Neuronal stem cell (in vitro differentiated cells): ENCODE measurements around the gene LGR6.

ENCODE experiments used
- DNase-seq: peaks from one replicate; pipeline ENCODE4 v3.0.0-alpha.2; 2013; ENCODE audit warnings: low spot score
- H2AFZ ChIP-seq: one replicate; pipeline ENCODE4 v1.6.1; 2013; ENCODE audit warnings: mild to moderate bottlenecking, low read length, inconsistent platforms
- H2AK5ac ChIP-seq: 2 replicates; pipeline ENCODE4 v1.6.1; 2013; ENCODE audit warnings: low read depth, mild to moderate bottlenecking, inconsistent platforms, low read length, moderate library complexity, mixed read lengths
- H2BK120ac ChIP-seq: 2 replicates; pipeline ENCODE4 v1.6.1; 2013; ENCODE audit warnings: low read depth, mild to moderate bottlenecking, inconsistent platforms, low read length, moderate library complexity, mixed read lengths
- H2BK12ac ChIP-seq: one replicate; pipeline ENCODE4 v1.6.1; 2013; ENCODE audit warnings: low read length, inconsistent platforms
- H2BK15ac ChIP-seq: 2 replicates; pipeline ENCODE4 v1.6.1; 2013; ENCODE audit warnings: mild to moderate bottlenecking, low read length, inconsistent platforms, mixed read lengths
- H2BK5ac ChIP-seq: one replicate; pipeline ENCODE4 v1.6.1; 2013; ENCODE audit warnings: inconsistent platforms, mild to moderate bottlenecking, low read length, moderate library complexity
- H3K14ac ChIP-seq: one replicate; pipeline ENCODE4 v1.6.1; 2013; ENCODE audit warnings: low read length, inconsistent platforms
- H3K18ac ChIP-seq: 2 replicates; pipeline ENCODE4 v1.6.1; 2013; ENCODE audit warnings: low read length, inconsistent platforms
- H3K23ac ChIP-seq: 2 replicates; pipeline ENCODE4 v1.6.1; 2013; ENCODE audit warnings: low read depth, mild to moderate bottlenecking, mixed read lengths, low read length, inconsistent platforms; ENCODE audit not compliant: poor library complexity
- H3K27ac ChIP-seq: replicated peaks from 3 replicates; pipeline ENCODE4 v1.5.1; 2013; ENCODE audit warnings: low read length, inconsistent platforms
- H3K27me3 ChIP-seq, 3 experiments: 2 replicates each; pipeline ENCODE4 v1.6.1; 2013; ENCODE audit warnings: low read length in 3 of 3, mild to moderate bottlenecking in 2 of 3, inconsistent platforms in 1 of 3, low read depth in 1 of 3, mixed read lengths in 1 of 3, moderate library complexity in 1 of 3; ENCODE audit not compliant: control insufficient read depth in 3 of 3, insufficient read depth in 3 of 3
- H3K36me3 ChIP-seq, 2 donors: replicated peaks in 1 of 2; 2 replicates each; pipeline ENCODE4 v1.6.1; 2013; ENCODE audit warnings: low read length in 2 of 2; ENCODE audit not compliant: control insufficient read depth in 2 of 2, insufficient read depth in 2 of 2
- H3K4ac ChIP-seq: 2 replicates; pipeline ENCODE4 v1.6.1; 2013; ENCODE audit warnings: inconsistent platforms, mild to moderate bottlenecking, low read length, moderate library complexity
- H3K4me1 ChIP-seq, 2 donors: 1 replicate in 1 of 2; 2 replicates in 1 of 2; pipeline ENCODE4 v1.6.1; 2013; ENCODE audit warnings: low read length in 2 of 2, low read depth in 1 of 2; ENCODE audit not compliant: control insufficient read depth in 2 of 2, insufficient read depth in 1 of 2
- H3K4me2 ChIP-seq: one replicate; pipeline ENCODE4 v1.6.1; 2013; ENCODE audit warnings: mild to moderate bottlenecking, low read length, inconsistent platforms; ENCODE audit not compliant: insufficient read depth, poor library complexity, severe bottlenecking
- H3K4me3 ChIP-seq, 2 donors: 2 replicates each; pipeline ENCODE4 v1.5.1; 2013; ENCODE audit warnings: low read length in 2 of 2, mild to moderate bottlenecking in 2 of 2, inconsistent platforms in 1 of 2, moderate library complexity in 1 of 2
- H3K79me1 ChIP-seq: one replicate; pipeline ENCODE4 v1.6.1; 2013; ENCODE audit warnings: low read depth, mild to moderate bottlenecking, inconsistent platforms, low read length, moderate library complexity
- H3K9ac ChIP-seq: one replicate; pipeline ENCODE4 v1.6.1; 2013; ENCODE audit warnings: mild to moderate bottlenecking, low read depth, low read length, inconsistent platforms; ENCODE audit not compliant: poor library complexity
- H3K9me3 ChIP-seq, 2 donors: replicated peaks in 1 of 2; 2 replicates each; pipeline versions ENCODE3 to v1.6.1; 2013; ENCODE audit warnings: low read length in 2 of 2, mild to moderate bottlenecking in 2 of 2, inconsistent platforms in 1 of 2, low read depth in 1 of 2, mixed read lengths in 1 of 2, moderate library complexity in 1 of 2; ENCODE audit not compliant: control insufficient read depth in 2 of 2, insufficient read depth in 1 of 2
- H4K8ac ChIP-seq: one replicate; pipeline ENCODE4 v1.6.1; 2013; ENCODE audit warnings: low read depth, mild to moderate bottlenecking, inconsistent platforms, low read length, moderate library complexity
- H4K91ac ChIP-seq: one replicate; pipeline ENCODE4 v1.6.1; 2013; ENCODE audit warnings: low read length, low read depth, mild to moderate bottlenecking, inconsistent platforms; ENCODE audit not compliant: poor library complexity
- WGBS, 2 donors: extraction: QIAGEN DNeasy Blood & Tissue Kit; methylation state at CpG; one replicate each; pipeline ENCODE4 v1.1.7; 2013; ENCODE audit warnings: missing lambda C conversion rate in 2 of 2, mixed read lengths in 1 of 2; ENCODE audit not compliant: insufficient read length in 2 of 2, insufficient replicate concordance in 1 of 2; ENCODE audit errors: extremely low coverage in 2 of 2; 5-methylcytosine and 5-hydroxymethylcytosine counted together

LGR6 gene

GRCh38 chr1:202164271-202165037, 29.1 kb upstream of the LGR6 start:
- Histone ChIP-seq H3K79me1 (no peaks in the 10 kb centered on the region), H3K9ac (no peak overlapping the region), H3K27ac (no peak overlapping the region), H3K4ac (no peak overlapping the region), H3K9me3 (no peaks in the 10 kb centered on the region), H4K8ac (no peak overlapping the region), H3K36me3 (no peaks in the 10 kb centered on the region), H3K27me3 (peaks cover 0 to 68% (median 0%) of the 10 kb centered on the region in 3 experiments), H2BK15ac (peak overlapping the region; percentile 60), H3K4me2 (no peak overlapping the region), H3K23ac (peak overlapping the region; percentile 46), H2BK12ac (no peak overlapping the region), H2AFZ (no peak overlapping the region), H4K91ac (no peak overlapping the region), H3K4me1 (peaks cover 18 to 19% of the 10 kb centered on the region in 2 donors), H2BK120ac (no peak overlapping the region), H3K14ac (no peak overlapping the region), H3K18ac (peak overlapping the region; percentile 60), H2AK5ac (peak overlapping the region; percentile 79), H2BK5ac (no peak overlapping the region), H3K4me3 (no peak overlapping the region)
- no peak for DNase-seq
- WGBS, 2 donors: no CpG with 5 or more reads among the region's 11 CpGs

GRCh38 chr1:202165267-202165941, 28.2 kb upstream of the LGR6 start:
- H3K27ac ChIP-seq: no peak overlapping the region
- H4K91ac ChIP-seq: no peak overlapping the region
- peak overlapping the region; percentile 41 for H3K14ac ChIP-seq
- H2BK120ac ChIP-seq: peak overlapping the region; percentile 43
- H3K9me3 ChIP-seq: no peaks in the 10 kb centered on the region
- no peak overlapping the region for H3K4me3 ChIP-seq
- WGBS, 2 donors: no CpG with 5 or more reads among the region's 20 CpGs
- no peak overlapping the region for H2BK12ac ChIP-seq
- H3K27me3 ChIP-seq: peaks cover 0 to 71% (median 0%) of the 10 kb centered on the region in 3 experiments
- no peak for DNase-seq
- no peak overlapping the region for H2BK5ac ChIP-seq
- H3K36me3 ChIP-seq: no peaks in the 10 kb centered on the region
- H3K4ac ChIP-seq: no peak overlapping the region
- H3K18ac ChIP-seq: peak overlapping the region; percentile 34
- H3K4me2 ChIP-seq: no peak overlapping the region
- H3K4me1 ChIP-seq: peaks cover 14 to 19% of the 10 kb centered on the region in 2 donors
- H3K79me1 ChIP-seq: no peaks in the 10 kb centered on the region
- no peak overlapping the region for H2AFZ ChIP-seq
- peak overlapping the region; percentile 51 for H2BK15ac ChIP-seq
- no peak overlapping the region for H3K9ac ChIP-seq
- no peak overlapping the region for H4K8ac ChIP-seq
- peak overlapping the region; percentile 59 for H3K23ac ChIP-seq
- peak overlapping the region; percentile 38 for H2AK5ac ChIP-seq

- Histone ChIP-seq H3K4me2 (no peak overlapping the region), H3K27ac (no peak overlapping the region), H4K8ac (no peak overlapping the region), H3K36me3 (no peaks in the 10 kb centered on the region), H2BK120ac (peak overlapping the region; percentile 43), H3K9ac (peak overlapping the region; percentile 30), H3K79me1 (no peaks in the 10 kb centered on the region), H2BK5ac (no peak overlapping the region), H3K9me3 (no peaks in the 10 kb centered on the region), H3K4me3 (no peak overlapping the region), H2AK5ac (peak overlapping the region; percentile 79), H3K4me1 (peaks cover 13 to 19% of the 10 kb centered on the region in 2 donors), H4K91ac (no peak overlapping the region), H3K18ac (peak overlapping the region; percentile 90), H3K27me3 (peaks cover 0 to 63% (median 0%) of the 10 kb centered on the region in 3 experiments), H3K23ac (peak overlapping the region; percentile 59), H2AFZ (no peak overlapping the region), H3K4ac (no peak overlapping the region), H2BK12ac (no peak overlapping the region), H3K14ac (peak overlapping the region; percentile 41), H2BK15ac (peak overlapping the region; percentile 73)
- no peak for DNase-seq
- WGBS, 2 donors: no CpG with 5 or more reads among the region's 9 CpGs
Measured at GRCh38 chr1:202165942-202166843, 27.4 kb upstream of the LGR6 start.
